HK-2 (cell line): ENCODE measurements around the gene NLGN1.
"Not testable (repeated sequence)": the region's sequence is repeated elsewhere in the genome, so short reads cannot be mapped to it uniquely, and the experiment has no call there.

Source experiments
- DNase-seq: peaks from one replicate; pipeline ENCODE4 v3.0.0-alpha.2; 2018; ENCODE audit not compliant: unreplicated experiment

The NLGN1 gene

GRCh38 chr3:173429527-173429926, 32.0 kb downstream of the NLGN1 start:
- DNase-seq = no peak

GRCh38 chr3:173430576-173430975, 33.0 kb downstream of the NLGN1 start:
- DNase-seq = no peak

GRCh38 chr3:173439004-173439403, 41.5 kb downstream of the NLGN1 start:
- DNase-seq = no peak

- no peak for DNase-seq
Measured at GRCh38 chr3:173440514-173440913, 43.0 kb downstream of the NLGN1 start.

GRCh38 chr3:173451561-173451960, 54.0 kb downstream of the NLGN1 start:
- not testable (repeated sequence) for DNase-seq

GRCh38 chr3:173463250-173463649, 65.7 kb downstream of the NLGN1 start:
- no peak for DNase-seq

GRCh38 chr3:173465112-173465511, 67.6 kb downstream of the NLGN1 start:
- DNase-seq = peak; percentile 16

- DNase-seq = no peak
Measured at GRCh38 chr3:173465898-173466678, 68.5 kb downstream of the NLGN1 start.

- no peak for DNase-seq
Measured at GRCh38 chr3:173467501-173467900, 70.0 kb downstream of the NLGN1 start.

GRCh38 chr3:173473237-173473636, 75.7 kb downstream of the NLGN1 start:
- DNase-seq = no peak

GRCh38 chr3:173479301-173479700, 81.8 kb downstream of the NLGN1 start:
- no peak for DNase-seq

- no peak for DNase-seq
Measured at GRCh38 chr3:173501931-173502489, 104.5 kb downstream of the NLGN1 start.

- no peak for DNase-seq
Measured at GRCh38 chr3:173502983-173503568, 105.5 kb downstream of the NLGN1 start.

GRCh38 chr3:173510565-173510964, 113.0 kb downstream of the NLGN1 start:
- DNase-seq = no peak

- DNase-seq = no peak
Measured at GRCh38 chr3:173513123-173513522, 115.6 kb downstream of the NLGN1 start.

GRCh38 chr3:173529062-173529711, 131.6 kb downstream of the NLGN1 start:
- DNase-seq = no peak

GRCh38 chr3:173531602-173532001, 134.1 kb downstream of the NLGN1 start:
- DNase-seq = no peak

GRCh38 chr3:173538410-173538809, 140.9 kb downstream of the NLGN1 start:
- DNase-seq = no peak

- not testable (repeated sequence) for DNase-seq
Measured at GRCh38 chr3:173545590-173545989, 148.0 kb downstream of the NLGN1 start.

GRCh38 chr3:173547070-173547469, 149.5 kb downstream of the NLGN1 start:
- DNase-seq = no peak

- no peak for DNase-seq
Measured at GRCh38 chr3:173548261-173548660, 150.7 kb downstream of the NLGN1 start.

GRCh38 chr3:173552526-173552925, 155.0 kb downstream of the NLGN1 start:
- no peak for DNase-seq
